Skin of body (tissue), 2 donors: ENCODE measurements around the gene INPP4A. TPM values are rescaled to one million over a fixed set of nuclear protein-coding genes. Genes with fewer than 3 reads are reported as not detected.

Experiments used
- DNase-seq: peaks from one replicate; lab custom pipeline; 2025; lab: John Stamatoyannopoulos, UW
- total RNA-seq: library from RNA; depleted of rRNA; stranded (reverse); fragments of >200 nt; gene quantifications from one replicate; pipeline ENCODE4 v1.2.3, GENCODE V29; 2014

Gene INPP4A
- total RNA-seq, 1 donor from 2014 or later, result 22.3 TPM

- DNase-seq, result no peak
Observed at GRCh38 chr2:98561902-98562695, 117.4 kb downstream of the INPP4A start.

GRCh38 chr2:98563394-98563793 is 118.7 kb downstream of the INPP4A start:
- DNase-seq, result no peak

- DNase-seq, result no peak
Observed at GRCh38 chr2:98564541-98565132, 120.0 kb downstream of the INPP4A start.

- no peak for DNase-seq
Observed at GRCh38 chr2:98565286-98565860, 120.7 kb downstream of the INPP4A start.

- no peak for DNase-seq
Observed at GRCh38 chr2:98565941-98566340, 121.3 kb downstream of the INPP4A start.

GRCh38 chr2:98568161-98568956 is 123.7 kb downstream of the INPP4A start:
- DNase-seq, result no peak

GRCh38 chr2:98569197-98569793 is 124.6 kb downstream of the INPP4A start:
- no peak for DNase-seq

GRCh38 chr2:98569915-98570314 is 125.3 kb downstream of the INPP4A start:
- DNase-seq, result no peak

- no peak for DNase-seq
Observed at GRCh38 chr2:98570356-98570755, 125.7 kb downstream of the INPP4A start.

- no peak for DNase-seq
Observed at GRCh38 chr2:98571121-98571701, 126.6 kb downstream of the INPP4A start.

GRCh38 chr2:98571796-98572195 is 127.1 kb downstream of the INPP4A start:
- DNase-seq, result no peak

- no peak for DNase-seq
Observed at GRCh38 chr2:98572211-98572610, 127.6 kb downstream of the INPP4A start.

- no peak for DNase-seq
Observed at GRCh38 chr2:98572676-98573075, 128.0 kb downstream of the INPP4A start.

- no peak for DNase-seq
Observed at GRCh38 chr2:98573426-98573825, 128.8 kb downstream of the INPP4A start.

GRCh38 chr2:98576666-98577312 is 132.1 kb downstream of the INPP4A start:
- DNase-seq, result no peak

- DNase-seq, result no peak
Observed at GRCh38 chr2:98577313-98577712, 132.7 kb downstream of the INPP4A start.

- no peak for DNase-seq
Observed at GRCh38 chr2:98578231-98578630, 133.6 kb downstream of the INPP4A start.

GRCh38 chr2:98579926-98580325 is 135.3 kb downstream of the INPP4A start:
- no peak for DNase-seq

- DNase-seq, result no peak
Observed at GRCh38 chr2:98580656-98581284, 136.1 kb downstream of the INPP4A start.

- no peak for DNase-seq
Observed at GRCh38 chr2:98582523-98582922, 137.9 kb downstream of the INPP4A start.
